Islet precursor cell (in vitro differentiated cells): ENCODE data around the gene ATP5ME.
"Not testable (repeated sequence)": the region's sequence is repeated elsewhere in the genome, so short reads cannot be mapped to it uniquely, and the experiment has no call there.

Experiments
- DNase-seq: peaks from one replicate; pipeline ENCODE4 v3.0.0-alpha.2; 2018

Gene ATP5ME

DNA sequence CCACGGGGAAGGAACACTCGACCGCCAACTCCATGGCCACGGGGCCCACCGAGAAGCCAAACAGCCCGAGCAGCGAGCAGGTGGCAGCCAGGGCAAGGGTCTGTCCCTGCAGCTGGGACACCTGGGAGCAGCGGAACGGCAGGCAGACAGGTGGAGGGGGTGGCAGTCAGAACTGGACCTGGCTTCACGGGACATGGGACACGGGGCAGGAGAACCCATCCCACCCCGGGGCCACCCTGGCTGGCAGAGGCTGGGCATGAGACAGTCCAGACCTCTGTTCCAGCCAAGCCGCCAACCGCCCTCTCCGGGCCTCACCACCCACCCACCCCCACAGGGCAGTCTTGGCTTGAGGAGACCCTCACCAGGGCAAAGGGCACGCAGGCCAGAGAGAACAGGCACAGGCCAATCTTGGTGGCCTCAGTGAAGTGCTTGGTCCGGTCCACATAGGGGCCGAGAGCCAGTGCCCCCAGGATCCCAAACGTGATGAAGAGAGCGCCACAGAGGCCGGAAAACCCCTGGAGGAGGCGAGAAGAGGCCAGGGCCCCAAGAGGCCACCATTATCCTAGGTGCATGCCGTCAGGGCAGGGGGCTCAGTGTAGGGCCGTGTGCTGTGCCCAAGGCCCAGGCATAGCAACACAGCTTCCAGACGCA, 9.3 kb upstream of the ATP5ME start:
- no peak for DNase-seq

DNA sequence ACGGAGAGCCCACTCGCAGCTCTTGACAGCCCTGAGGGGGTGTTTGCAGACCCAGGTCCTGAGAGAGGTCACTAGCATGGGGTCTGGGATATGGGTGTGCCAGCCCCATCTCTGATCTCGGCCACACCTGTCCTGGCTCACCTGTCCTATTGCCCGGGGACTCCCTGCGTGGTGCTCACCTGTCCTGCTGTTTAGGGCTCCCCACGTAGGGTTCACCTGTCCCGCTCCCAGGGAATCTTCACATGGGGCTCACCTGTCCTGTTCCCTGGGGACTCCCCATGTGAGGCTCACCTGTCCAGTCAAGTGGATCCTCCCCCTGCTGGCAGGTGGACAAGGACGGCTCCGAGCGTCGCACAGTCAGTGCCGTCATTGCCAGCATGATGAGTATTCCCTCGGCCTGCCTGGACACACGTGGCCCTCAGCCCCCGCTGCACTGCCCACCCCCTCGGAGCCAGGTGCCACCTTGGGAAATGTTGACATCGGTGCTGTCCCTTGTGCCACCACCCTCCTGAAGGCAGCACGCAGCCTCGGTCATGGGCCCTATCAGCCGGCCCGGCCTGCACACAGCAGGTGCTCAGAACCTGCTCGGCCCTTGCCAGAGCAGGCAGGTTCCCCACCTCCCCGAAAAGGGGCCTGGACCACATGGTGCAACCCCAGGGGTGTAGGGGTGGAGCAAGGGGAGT, 8.6 kb upstream of the ATP5ME start:
- DNase-seq, result no peak

DNA sequence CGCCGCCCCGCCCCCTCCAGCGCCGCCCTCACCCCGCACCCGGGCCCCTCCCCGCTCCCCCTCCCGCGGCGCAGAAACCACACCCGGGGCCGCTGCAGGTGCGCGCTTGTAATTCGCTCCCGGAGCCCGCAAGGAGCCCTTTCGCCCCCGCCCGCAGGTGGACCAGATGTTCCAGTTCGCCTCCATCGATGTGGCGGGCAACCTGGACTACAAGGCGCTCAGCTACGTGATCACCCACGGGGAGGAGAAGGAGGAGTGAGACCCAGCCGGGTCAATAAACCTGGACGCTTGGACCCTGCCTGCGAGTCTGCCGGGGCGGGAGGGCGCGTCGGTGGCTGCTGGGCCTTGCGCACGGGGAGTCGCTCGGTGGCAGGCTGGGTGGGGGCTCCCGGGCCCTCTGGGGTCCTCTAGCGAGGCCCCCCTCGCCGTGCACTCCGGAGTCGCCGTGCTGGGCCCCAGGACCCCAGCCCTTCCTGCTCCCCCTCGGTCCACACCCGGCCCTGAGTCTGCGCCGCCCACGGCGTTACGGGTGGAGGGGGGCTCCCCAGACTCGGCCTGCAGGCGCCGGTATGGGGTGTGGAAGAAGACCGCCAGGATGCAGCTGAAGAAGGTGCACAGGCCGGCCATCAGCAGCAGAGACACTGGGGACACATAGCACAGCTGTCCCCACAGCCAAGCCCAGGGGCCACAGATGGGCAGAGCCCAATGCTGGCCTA, 7.8 kb upstream of the ATP5ME start:
- peak; percentile 66 for DNase-seq

DNA sequence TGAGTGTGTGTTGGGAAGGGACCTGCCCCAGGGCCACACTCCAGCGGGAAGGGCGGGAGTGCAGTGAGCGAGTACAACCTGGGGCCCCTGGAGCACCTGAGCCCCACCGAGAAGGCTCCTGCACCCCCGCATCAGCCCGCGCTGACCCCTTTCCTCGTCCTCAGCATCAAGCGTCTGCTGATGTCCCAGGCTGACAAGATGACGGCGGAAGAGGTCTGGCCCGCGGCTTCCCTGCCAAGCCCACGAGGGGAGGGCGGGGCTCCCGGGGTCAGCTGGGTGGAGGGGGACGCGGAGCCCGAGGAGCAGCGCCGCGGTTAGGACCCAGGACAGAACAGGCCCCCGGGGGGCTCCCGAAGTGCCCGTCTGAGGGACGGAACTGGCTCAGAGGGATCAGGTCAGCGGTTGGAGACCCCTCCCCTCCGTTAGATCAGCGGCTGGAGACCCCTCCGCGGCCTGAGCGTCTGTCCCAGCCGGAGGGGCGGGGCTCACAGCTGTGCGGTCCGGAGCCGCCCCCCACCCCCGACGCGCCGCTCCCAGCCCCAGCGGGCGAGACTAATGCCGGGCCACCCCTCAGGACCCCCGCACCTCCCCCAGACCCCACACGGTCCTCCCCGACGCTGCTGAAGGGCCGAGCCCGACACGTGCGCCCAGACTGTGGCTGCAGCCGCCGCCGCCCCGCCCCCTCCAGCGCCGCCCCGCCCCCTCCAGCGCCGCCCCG, 7.0 kb upstream of the ATP5ME start:
- DNase-seq, result peak; percentile 90

DNA sequence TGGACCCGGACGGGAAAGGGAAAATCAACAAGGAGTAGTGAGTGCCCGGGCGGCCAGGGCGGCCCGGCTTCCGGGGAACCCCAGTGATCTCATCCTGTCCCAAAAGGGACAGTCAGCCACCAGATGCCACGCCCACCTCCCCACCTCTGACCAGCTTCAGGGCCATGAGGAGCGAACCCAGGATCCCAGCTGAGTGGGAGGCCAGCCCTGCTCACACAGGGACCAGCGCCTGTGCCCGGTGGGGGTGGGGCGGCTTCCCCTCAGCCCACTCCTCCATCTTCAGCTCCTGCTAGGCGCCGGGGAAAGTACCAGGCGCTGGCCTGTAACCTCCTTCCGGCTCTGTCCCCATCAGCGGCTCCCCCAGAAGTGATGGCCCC, 6.5 kb upstream of the ATP5ME start:
- DNase-seq, result no peak

DNA sequence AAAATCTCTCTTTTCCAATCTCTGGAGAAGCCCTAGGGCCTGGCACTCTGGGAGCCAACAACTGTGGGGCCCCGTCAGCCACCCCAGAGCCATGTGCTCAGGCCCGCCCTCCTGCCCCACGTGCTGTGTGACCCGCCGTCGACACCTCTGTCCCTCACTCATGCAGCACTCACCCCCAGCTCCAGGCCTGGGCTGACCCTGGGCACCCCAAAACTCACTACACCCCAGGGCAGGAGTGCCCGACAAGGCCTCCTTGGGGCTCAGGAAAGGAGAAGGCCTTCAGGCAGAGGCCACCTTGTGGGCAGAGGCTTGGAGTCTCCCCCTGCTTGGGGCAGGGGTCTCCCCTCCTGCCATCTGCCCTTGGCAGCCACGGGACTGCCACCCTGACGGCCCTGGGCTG, 6.0 kb upstream of the ATP5ME start:
- DNase-seq, result no peak

DNA sequence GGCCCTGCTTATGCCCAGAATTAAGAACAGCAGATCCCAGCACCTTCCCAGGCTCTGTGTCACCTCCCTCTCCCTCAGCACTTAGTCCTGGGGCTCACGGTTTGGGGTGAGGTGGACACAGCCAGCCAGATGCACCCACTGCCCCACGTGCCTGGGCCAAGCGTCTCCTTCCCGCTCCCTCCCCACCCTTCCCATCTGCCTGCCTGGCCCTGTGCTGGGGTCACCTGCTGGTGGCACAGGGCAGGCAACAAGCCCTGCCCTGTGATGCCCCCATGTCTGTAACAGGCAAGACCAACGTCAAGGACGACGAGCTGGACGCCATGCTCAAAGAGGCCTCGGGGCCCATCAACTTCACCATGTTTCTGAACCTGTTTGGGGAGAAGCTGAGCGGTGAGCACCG, 5.6 kb upstream of the ATP5ME start:
- DNase-seq, result no peak

DNA sequence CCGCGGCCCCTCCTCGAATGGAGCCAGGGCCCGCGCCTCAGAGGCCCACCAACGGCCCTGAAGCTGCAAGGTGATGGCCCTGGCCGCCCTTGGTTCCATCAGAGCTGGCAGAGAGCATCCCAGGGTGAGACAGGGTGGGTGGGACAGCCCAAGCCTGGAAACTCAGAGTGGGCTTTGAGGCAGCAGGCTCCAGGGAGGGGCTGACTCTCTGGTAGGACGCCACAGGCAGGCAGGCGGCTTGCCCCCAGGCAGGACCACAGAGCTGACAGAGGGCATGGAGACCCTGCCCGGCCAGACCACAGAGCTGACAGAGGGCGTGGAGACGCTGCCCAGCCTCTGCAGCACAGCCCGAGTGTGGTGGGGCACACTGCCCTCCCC, 5.0 kb upstream of the ATP5ME start:
- DNase-seq, result no peak

DNA sequence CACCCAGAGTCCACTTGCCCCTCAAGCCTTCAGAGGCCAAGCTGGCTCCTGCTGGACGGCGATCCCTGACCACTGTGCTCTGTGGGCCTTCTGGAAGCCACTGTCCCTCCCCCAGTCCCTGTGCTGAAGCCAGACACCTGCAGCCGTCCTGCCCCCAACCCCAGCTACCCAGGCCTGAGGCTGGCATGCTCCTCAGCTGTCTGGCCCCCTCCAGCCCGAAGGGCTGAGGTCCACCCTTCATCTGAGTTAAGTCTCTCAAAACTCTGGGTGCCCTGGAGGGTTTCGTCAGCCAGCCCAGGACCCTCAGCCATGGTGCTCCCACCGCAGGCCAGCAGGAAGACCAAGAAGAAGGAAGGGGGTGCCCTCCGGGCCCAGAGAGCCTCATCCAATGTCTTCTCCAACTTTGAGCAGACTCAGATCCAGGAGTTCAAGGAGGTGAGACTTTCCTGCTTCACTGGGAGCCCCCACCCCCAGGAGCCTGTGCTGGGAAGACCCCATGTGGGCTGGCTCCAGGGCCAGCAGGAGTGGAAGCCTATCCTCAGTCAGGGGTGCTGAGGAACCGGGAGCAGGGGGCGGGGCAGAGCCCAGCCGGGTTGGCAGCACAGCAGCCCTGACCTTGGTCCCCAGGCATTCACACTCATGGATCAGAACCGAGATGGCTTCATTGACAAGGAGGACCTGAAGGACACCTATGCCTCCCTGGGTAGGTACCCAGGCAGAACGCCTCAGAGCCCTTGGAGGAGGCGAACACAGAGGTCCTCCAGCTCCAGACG, 4.4 kb upstream of the ATP5ME start:
- DNase-seq, result no peak

DNA sequence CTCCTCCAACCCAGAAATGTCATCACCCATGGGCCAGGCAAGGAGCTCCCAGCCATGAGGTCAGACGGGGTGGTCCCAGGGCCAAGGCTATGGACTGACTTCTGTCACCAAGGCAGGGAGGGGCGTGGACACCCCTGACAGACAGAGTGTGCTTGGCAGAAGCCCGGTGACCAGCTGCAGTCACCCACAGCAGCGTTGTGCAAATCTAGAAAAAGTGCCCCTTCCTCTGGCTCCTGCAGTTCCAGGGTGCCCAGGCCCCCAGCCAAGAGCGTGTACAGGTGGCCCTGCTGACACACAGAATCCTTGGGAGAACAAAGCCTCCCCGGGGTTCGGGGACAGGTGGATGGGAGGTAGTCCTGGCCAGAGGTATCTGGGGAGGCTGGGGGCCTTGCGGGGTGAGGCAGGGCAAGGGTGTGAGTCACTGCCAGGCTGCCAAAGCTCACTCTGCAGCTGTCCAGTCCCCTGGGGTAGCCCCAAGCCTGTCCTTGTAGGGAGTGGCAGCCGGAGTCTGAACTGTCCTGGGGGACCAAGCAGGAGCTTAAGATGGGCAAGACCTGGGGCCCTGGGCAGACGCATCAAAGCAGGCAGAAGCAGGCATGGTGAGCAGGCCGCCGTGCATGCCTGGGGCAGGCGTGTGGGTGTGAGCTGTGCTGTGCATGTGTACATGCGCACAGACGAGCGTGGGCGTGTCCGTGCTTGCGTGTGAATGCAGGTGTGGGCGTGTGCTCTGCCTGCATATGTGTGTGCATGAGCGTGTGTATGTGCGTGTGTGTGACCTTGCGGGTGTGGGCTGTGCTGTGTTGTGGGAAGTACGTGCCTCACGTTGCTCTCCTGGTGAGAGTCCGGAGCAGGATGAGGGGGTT, 3.6 kb upstream of the ATP5ME start:
- no peak for DNase-seq

DNA sequence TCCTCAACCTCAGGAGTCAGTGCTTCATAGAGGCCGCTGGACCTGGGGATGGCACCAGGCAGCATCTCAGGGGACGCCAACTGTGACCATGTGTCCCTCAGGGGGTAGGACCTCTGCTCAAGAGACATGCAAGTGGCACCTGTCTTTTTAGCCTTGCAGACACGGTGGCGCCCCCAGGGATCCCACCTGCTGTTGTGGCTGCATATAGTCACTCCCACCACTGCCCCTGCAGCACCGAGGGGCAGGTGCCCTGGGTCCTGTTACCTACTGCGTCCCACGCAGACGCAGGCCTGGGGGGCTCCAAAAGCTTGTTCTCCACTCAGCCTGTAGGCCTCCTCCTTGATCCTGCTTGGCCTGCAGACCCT, 2.8 kb upstream of the ATP5ME start:
- DNase-seq, result no peak

DNA sequence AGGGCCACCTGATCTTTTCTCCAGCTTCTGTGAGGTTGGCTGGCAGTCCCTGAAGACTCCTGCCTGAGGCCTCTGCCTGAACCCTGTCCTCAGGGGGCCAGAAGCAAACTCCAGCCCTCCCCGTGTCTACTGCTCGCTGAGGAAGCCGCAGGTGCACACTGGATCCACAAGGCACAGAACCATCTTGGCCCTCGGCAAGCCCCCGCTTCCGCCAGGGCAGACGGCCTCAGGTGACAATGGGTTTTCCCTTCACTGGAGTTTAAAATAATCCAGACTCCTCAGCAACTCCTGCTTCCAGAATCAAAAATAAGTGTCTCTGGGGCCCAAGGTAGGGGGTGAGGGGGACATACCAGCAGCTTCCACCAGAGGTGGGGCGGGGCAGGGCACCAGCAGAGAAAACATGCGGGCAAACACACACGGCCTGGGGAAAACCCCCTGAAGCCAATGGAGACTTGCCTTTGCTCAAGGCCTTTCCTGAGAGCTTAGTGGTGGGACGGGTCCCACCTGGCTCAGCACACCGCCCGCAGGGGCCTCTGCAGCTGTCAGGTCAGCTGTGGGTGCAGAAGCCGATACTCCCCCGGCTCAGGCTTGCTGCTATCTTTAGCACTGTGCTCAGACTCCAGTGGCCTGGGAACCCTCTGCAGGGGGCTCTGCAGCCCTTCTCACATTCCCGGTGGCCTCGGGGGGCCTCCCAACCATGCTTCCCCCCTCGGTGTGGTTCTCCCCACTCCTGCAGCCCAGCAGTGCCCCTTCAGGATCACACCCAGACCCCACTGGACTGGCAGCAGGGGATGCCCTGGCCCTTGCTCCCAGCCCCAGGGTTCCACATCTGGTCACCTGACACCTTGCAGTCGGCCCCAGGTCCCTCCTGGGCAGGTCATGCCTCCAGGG, 2.1 kb upstream of the ATP5ME start:
- no peak for DNase-seq

DNA sequence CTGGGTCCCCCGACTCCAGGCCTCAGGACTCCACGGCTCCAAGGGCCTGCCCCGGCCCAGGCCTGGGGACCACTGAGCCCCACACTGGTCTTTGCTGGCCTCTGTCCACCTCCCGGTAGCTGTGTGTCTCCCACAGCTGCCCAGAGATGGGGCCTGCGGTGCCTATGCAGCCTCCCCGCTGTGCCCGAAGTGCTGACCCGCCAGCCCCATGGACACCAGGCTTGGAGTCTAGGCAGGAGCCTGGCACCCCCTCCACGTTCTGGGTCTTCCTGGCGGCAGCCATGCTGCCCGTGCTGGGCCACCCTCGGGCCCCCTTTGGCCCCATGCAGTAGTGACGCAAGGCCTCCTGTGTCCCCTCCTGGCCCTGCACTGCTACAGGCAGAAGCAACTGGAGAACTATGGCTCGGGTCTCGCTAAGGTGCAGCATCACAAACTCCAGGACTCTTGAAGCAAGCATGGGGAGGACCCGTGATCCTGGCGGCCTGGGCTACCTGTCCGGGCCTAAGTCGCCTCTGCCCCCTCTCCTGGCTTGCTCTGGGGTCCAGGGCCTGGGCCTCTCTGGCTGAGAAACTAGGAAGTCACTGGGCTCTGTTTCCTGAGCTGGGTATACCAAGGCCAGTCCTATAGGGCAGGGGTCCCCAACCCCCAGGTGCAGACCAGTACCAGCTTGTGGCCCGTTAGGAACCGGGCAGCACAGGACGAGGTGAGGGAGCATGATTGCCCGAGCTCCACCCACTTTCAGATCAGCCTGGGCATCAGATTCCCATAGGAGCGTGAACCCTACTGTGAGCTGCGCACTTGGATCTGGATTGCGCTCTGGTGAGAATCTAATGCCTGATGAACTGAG, 1.2 kb upstream of the ATP5ME start:
- no peak for DNase-seq

DNA sequence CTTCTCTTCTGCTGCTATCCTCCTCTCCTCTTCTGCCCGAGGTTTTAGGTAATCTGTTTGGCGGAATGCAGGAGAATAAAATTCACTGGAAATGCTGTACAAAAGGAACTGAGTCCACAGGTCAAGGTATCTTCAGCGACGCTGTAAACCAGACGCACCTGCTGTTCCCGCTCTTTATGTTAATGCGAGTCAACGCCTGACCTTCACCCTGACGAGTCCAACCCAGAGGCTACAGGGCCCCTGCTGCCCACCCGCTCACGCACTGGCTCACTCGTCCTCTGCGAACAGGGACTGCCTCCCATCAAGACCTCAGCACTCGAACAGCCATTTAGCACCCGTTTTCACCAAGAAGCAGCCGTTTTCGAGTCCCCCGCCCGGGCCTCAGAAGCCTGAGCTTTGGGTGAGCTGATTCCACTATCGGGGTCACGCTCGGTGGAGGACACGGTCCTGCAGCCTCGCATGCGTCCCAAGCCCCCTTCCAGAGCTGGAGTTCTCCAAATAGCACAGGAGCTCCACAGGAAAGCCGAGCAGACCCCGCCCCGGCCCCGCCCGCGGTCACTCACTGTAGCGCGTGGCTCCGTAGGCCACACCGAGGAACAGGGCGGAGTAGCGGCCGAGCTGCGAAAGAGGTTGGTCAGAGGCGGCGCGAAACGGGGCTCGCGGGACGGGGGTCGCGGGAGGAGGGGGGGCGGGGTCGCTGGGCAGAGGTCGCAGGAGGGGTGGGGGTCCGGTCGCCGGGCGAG, 556 bp downstream of the ATP5ME start:
- no peak for DNase-seq

DNA sequence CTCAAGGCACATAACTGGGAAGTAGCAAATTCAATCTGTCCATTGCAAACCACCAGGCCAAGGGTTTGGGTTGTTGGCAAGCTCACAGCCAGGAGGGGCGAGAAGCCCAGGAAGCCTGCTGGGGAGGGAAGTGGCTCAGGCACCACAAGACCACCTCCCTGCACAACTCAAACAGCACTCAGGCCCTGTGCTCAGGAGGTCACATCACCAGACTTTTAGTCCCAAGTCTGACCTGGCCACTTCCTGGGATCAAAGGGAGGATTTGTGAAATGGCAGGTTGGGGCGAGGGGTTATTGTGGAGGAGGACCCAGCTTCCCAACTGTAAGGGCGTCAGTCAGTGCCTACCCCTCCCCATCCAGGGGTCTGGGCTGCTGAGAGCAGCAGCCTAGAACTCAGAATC, 2.3 kb downstream of the ATP5ME start:
- DNase-seq, result no peak

DNA sequence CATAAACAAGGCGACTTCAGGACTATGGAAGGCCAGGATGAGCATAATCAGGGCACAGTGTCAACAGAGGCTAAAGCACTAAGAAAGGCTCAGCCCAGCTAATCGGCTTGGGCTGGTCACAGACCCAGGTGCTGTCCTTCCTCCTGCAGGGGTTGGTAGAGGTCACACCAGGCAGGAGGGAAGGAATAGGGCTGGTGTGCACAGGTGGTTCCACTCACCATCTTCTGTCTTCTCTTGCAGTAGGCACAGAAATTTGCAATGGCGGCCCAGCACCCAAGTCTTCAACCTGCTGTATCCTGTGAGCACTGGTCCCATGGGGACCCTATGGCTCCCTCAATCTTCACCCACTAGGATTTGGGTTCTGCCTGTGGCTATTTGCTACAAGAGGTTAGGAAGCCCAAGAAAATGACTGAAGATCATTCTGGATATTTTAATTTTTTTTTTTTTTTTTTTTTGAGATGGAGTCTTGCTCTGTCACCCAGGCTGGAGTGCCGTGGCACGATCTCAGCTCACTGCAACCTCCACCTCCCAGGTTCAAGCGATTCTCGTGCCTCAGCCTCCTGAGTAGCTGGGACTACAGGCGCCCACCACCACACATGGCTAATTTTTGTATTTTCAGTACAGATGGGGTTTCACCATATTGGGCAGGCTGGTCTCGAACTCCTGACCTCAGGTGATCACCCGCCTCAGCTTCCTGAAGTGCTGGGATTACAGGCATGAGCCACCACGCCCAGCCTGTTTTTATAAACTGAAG, 4.1 kb downstream of the ATP5ME start:
- not testable (repeated sequence) for DNase-seq

DNA sequence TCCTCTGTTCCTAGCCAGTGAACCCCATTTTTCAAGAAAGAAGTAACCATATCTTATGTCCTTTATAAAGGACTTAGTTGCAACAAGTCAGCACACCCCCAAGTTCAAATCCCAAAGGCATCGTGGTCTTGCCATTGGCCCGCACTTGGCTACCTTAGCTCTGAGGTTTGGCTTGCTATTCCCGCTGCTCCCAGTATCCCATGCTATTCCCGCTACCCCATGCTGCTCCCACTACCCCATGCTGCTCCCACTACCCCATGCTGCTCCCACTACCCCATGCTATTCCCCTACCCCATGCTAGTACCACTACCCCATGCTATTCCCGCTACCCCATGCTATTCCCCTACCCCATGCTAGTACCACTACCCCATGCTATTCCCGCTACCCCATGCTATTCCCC, 5.9 kb downstream of the ATP5ME start:
- DNase-seq, result not testable (repeated sequence)

DNA sequence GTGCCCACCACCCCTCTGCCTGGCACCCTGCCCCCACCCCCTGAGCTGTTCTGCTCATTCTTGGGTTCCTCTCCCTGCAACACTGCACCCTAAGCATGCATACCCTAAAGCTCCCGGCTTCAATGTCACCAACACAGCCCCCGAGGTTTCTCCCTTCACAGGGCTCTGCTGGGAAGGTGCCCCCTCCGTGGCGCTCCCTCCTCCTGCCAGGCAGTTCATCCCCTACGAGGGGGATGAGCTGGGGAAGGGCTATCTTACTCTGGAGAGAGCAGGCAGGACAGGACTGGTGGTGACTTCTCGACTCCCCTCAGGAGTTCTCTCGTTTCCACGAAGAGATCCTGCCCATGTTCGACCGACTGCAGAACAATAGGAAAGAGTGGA, 6.5 kb downstream of the ATP5ME start:
- DNase-seq, result no peak
